GM20431 (cell line): Measurements from ENCODE around the gene TAF5.
"Not testable (repeated sequence)": the region's sequence is repeated elsewhere in the genome, so short reads cannot be mapped to it uniquely, and the experiment has no call there.

Source experiments
- in situ Hi-C: fragments of 300-500 bp; cut with MseI, MboI; formaldehyde crosslinking; loops from one replicate; pipeline ENCODE4 v1.15.0; 2020; ENCODE audit warnings: low sequenced_read_pairs; ENCODE audit not compliant: unreplicated experiment

TAF5 gene

GRCh38 chr10:103367782-103368518, at the start of gene TAF5:
Gene TAF5 (plus strand): TSS chr10:103367976. CDS start chr10:103367990, 14 bp downstream.
- in situ Hi-C loops, result no loop called here

GRCh38 chr10:103327906-103328305, 39.9 kb upstream of the TAF5 start:
- in situ Hi-C loops, result no loop called here

- in situ Hi-C loops, result no loop called here
These were observed 33.7 kb upstream of the TAF5 start for GRCh38 chr10:103333934-103334520.

GRCh38 chr10:103334567-103334966, 33.2 kb upstream of the TAF5 start:
- in situ Hi-C loops, result no loop called here

GRCh38 chr10:103336370-103336769, 31.4 kb upstream of the TAF5 start:
- in situ Hi-C loops, result no loop called here

- in situ Hi-C loops, result no loop called here
These were observed 17.6 kb upstream of the TAF5 start for GRCh38 chr10:103350175-103350516.

- in situ Hi-C loops, result no loop called here
These were observed 17.1 kb upstream of the TAF5 start, which contains the start of gene PCGF6 for GRCh38 chr10:103350517-103351260. Gene PCGF6 (minus strand): TSS chr10:103351140. CDS start chr10:103351066, 74 bp downstream.

GRCh38 chr10:103353281-103353680, 14.5 kb upstream of the TAF5 start:
- in situ Hi-C loops, result no loop called here

GRCh38 chr10:103354567-103354966, 13.2 kb upstream of the TAF5 start:
- in situ Hi-C loops, result not testable (repeated sequence)

- in situ Hi-C loops, result no loop called here
These were observed 11.7 kb upstream of the TAF5 start for GRCh38 chr10:103355906-103356599.

- in situ Hi-C loops, result not testable (repeated sequence)
These were observed 8.3 kb upstream of the TAF5 start for GRCh38 chr10:103359493-103359892.

GRCh38 chr10:103360791-103361190, 7.0 kb upstream of the TAF5 start:
- in situ Hi-C loops, result not testable (repeated sequence)

GRCh38 chr10:103367379-103367781, 396 bp upstream of the TAF5 start:
- in situ Hi-C loops, result no loop called here

- in situ Hi-C loops, result no loop called here
These were observed 5.8 kb downstream of the TAF5 start for GRCh38 chr10:103373544-103373943.

- in situ Hi-C loops, result no loop called here
These were observed 6.5 kb downstream of the TAF5 start for GRCh38 chr10:103374263-103374662.

GRCh38 chr10:103382769-103383168, 15.0 kb downstream of the TAF5 start:
- in situ Hi-C loops, result no loop called here

GRCh38 chr10:103394180-103394579, 26.4 kb downstream of the TAF5 start:
- in situ Hi-C loops, result no loop called here

- in situ Hi-C loops, result no loop called here
These were observed 27.9 kb downstream of the TAF5 start for GRCh38 chr10:103395754-103396066.

GRCh38 chr10:103396067-103396788, 28.5 kb downstream of the TAF5 start, which contains the start of the genes ATP5MK and PDCD11:
Gene ATP5MK (minus strand): TSS chr10:103396475. CDS start chr10:103392457, 4,018 bp downstream.
Gene PDCD11 (plus strand): TSS chr10:103396626. CDS start chr10:103398427, 1,801 bp downstream.
- in situ Hi-C loops, result no loop called here

GRCh38 chr10:103396789-103397087, 29.0 kb downstream of the TAF5 start:
- in situ Hi-C loops, result no loop called here
